ENCODE data around the gene GABPB1.
"Not testable (repeated sequence)": the region's sequence is repeated elsewhere in the genome, so short reads cannot be mapped to it uniquely, and the experiment has no call there.

The GABPB1 gene

DNA sequence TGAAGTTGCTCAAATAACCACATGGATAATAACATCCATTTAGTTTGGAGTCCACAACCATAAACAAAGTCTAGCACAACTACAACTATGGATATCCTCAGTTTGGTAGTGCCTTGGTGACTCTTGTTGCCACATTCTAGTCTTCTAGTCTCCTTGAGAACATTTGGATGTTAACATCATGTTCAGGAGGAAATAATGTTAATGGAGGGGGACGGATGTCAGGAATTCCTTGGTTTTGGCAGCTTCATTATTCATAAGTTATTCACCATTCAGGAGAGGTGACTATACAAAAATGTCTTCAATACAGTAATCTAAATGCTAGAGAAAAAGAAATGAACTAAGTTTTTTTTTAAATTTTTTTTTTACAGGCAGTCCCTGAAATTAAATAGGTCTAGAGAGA lies 26.4 kb upstream of the GABPB1 start:
- no peak overlapping the region for H2BK15ac ChIP-seq (ENCODE audit: low read length)
- H3K18ac ChIP-seq (ENCODE audit: low read length), result no peak overlapping the region
- no peak overlapping the region for H2AK5ac ChIP-seq (ENCODE audit: low read depth, low read length)
- H3K27me3 ChIP-seq (ENCODE audit: control insufficient read depth in 3 of 3, insufficient read depth in 3 of 3, low read depth in 1 of 3, low read length in 3 of 3), result no peaks in the 10 kb centered on the region
- no CpG with 5 or more reads among the region's 1 CpG for WGBS, 2 donors (ENCODE audit: extremely low coverage in 2 of 2, insufficient read length in 2 of 2, insufficient replicate concordance in 1 of 2)
- H3K4ac ChIP-seq (ENCODE audit: low read length), result no peak overlapping the region
- no peak overlapping the region for H4K8ac ChIP-seq (ENCODE audit: low read depth, low read length)
- no peak overlapping the region for H3K23ac ChIP-seq (ENCODE audit: low read depth, low read length, poor library complexity)
- no peaks in the 10 kb centered on the region for H3K36me3 ChIP-seq (replicated peaks in 1 of 2; ENCODE audit: control insufficient read depth in 2 of 2, insufficient read depth in 2 of 2, low read length in 2 of 2)
- H3K4me3 ChIP-seq (ENCODE audit: low read length in 2 of 2), result no peak overlapping the region
- no peak overlapping the region for H2BK120ac ChIP-seq (ENCODE audit: low read depth, low read length)
- H3K9me3 ChIP-seq (replicated peaks in 1 of 2; ENCODE audit: control insufficient read depth in 2 of 2, insufficient read depth in 1 of 2, low read depth in 1 of 2, low read length in 2 of 2), result no peaks in the 10 kb centered on the region
- no peak overlapping the region for H3K27ac ChIP-seq (replicated peaks; ENCODE audit: low read length)
- H3K79me1 ChIP-seq (ENCODE audit: low read depth, low read length), result no peaks in the 10 kb centered on the region
- H3K14ac ChIP-seq (ENCODE audit: low read length), result no peak overlapping the region
- H3K4me2 ChIP-seq (ENCODE audit: insufficient read depth, low read length, poor library complexity, severe bottlenecking), result no peak overlapping the region
- H4K91ac ChIP-seq (ENCODE audit: low read depth, low read length, poor library complexity), result no peak overlapping the region
- H3K4me1 ChIP-seq (ENCODE audit: control insufficient read depth in 2 of 2, insufficient read depth in 1 of 2, low read depth in 1 of 2, low read length in 2 of 2), result no peaks in the 10 kb centered on the region
- no peak overlapping the region for H2BK5ac ChIP-seq (ENCODE audit: low read length)
- no peak overlapping the region for H2BK12ac ChIP-seq (ENCODE audit: low read length)
- no peak overlapping the region for H3K9ac ChIP-seq (ENCODE audit: low read depth, low read length, poor library complexity)
- no peak overlapping the region for H2AFZ ChIP-seq (ENCODE audit: low read length)
- no peak for DNase-seq (ENCODE audit: low spot score)

DNA sequence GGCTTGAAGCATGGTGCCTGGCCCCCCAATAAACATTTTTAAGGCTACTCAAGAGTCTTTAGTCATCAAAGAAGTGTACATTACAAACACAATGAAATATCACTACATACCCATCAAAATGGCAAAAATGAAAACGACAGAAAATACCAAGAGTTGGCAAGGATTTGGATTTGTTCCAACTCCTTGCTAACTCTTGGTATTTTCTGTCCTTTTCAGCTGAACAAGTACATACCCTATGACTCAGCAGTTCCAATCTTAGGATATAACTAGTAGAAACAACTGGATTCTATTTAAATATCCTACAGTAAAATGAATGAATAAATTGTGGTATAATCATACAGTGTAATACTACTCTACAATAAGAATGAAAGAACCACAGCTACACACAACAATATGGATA lies 25.1 kb upstream of the GABPB1 start:
- Histone ChIP-seq H3K4me1 (ENCODE audit: control insufficient read depth in 2 of 2, insufficient read depth in 1 of 2, low read depth in 1 of 2, low read length in 2 of 2) (no peaks in the 10 kb centered on the region), H2AFZ (ENCODE audit: low read length) (no peak overlapping the region), H3K36me3 (replicated peaks in 1 of 2; ENCODE audit: control insufficient read depth in 2 of 2, insufficient read depth in 2 of 2, low read length in 2 of 2) (no peaks in the 10 kb centered on the region), H2BK15ac (ENCODE audit: low read length) (no peak overlapping the region), H3K27ac (replicated peaks; ENCODE audit: low read length) (no peak overlapping the region), H3K23ac (ENCODE audit: low read depth, low read length, poor library complexity) (no peak overlapping the region), H2BK5ac (ENCODE audit: low read length) (no peak overlapping the region), H2BK12ac (ENCODE audit: low read length) (no peak overlapping the region), H2BK120ac (ENCODE audit: low read depth, low read length) (no peak overlapping the region), H3K4me2 (ENCODE audit: insufficient read depth, low read length, poor library complexity, severe bottlenecking) (no peak overlapping the region), H3K27me3 (ENCODE audit: control insufficient read depth in 3 of 3, insufficient read depth in 3 of 3, low read depth in 1 of 3, low read length in 3 of 3) (no peaks in the 10 kb centered on the region), H3K4me3 (ENCODE audit: low read length in 2 of 2) (no peak overlapping the region), H2AK5ac (ENCODE audit: low read depth, low read length) (no peak overlapping the region), H3K4ac (ENCODE audit: low read length) (no peak overlapping the region), H3K9ac (ENCODE audit: low read depth, low read length, poor library complexity) (no peak overlapping the region), H3K14ac (ENCODE audit: low read length) (no peak overlapping the region), H3K18ac (ENCODE audit: low read length) (no peak overlapping the region), H3K79me1 (ENCODE audit: low read depth, low read length) (no peaks in the 10 kb centered on the region), H4K91ac (ENCODE audit: low read depth, low read length, poor library complexity) (no peak overlapping the region), H4K8ac (ENCODE audit: low read depth, low read length) (no peak overlapping the region), H3K9me3 (replicated peaks in 1 of 2; ENCODE audit: control insufficient read depth in 2 of 2, insufficient read depth in 1 of 2, low read depth in 1 of 2, low read length in 2 of 2) (no peaks in the 10 kb centered on the region)
- DNase-seq (ENCODE audit: low spot score), result no peak
- no CpG with 5 or more reads among the region's 1 CpG for WGBS, 2 donors (ENCODE audit: extremely low coverage in 2 of 2, insufficient read length in 2 of 2, insufficient replicate concordance in 1 of 2)

DNA sequence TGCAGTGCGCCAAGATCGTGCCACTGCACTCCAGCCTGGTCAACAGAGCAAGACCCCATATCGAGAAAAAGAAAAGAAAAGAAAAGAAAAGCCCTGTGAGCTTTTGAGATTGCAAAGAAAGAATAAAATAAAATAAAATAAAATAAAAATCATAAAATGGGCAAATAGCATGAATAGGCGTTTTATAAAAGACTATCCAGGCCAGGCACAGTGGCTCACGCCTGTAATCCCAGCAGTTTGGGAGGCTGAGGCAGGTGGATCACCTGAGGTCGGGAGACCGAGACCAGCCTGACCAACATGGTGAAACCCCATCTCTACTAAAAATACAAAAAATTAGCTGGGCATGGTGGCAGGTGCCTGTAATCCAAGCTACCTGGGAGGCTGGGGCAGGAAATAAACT lies 24.4 kb upstream of the GABPB1 start:
- no CpG with 5 or more reads among the region's 7 CpGs for WGBS, 2 donors (ENCODE audit: extremely low coverage in 2 of 2, insufficient read length in 2 of 2, insufficient replicate concordance in 1 of 2)
- H3K14ac ChIP-seq (ENCODE audit: low read length); H3K4me2 ChIP-seq (ENCODE audit: insufficient read depth, low read length, poor library complexity, severe bottlenecking); H2BK120ac ChIP-seq (ENCODE audit: low read depth, low read length); H3K4me1 ChIP-seq (ENCODE audit: control insufficient read depth in 2 of 2, insufficient read depth in 1 of 2, low read depth in 1 of 2, low read length in 2 of 2); H4K91ac ChIP-seq (ENCODE audit: low read depth, low read length, poor library complexity); H4K8ac ChIP-seq (ENCODE audit: low read depth, low read length); H3K18ac ChIP-seq (ENCODE audit: low read length); H3K4ac ChIP-seq (ENCODE audit: low read length); H2AK5ac ChIP-seq (ENCODE audit: low read depth, low read length); H2AFZ ChIP-seq (ENCODE audit: low read length); H3K36me3 ChIP-seq (replicated peaks in 1 of 2; ENCODE audit: control insufficient read depth in 2 of 2, insufficient read depth in 2 of 2, low read length in 2 of 2); H3K27me3 ChIP-seq (ENCODE audit: control insufficient read depth in 3 of 3, insufficient read depth in 3 of 3, low read depth in 1 of 3, low read length in 3 of 3); H2BK15ac ChIP-seq (ENCODE audit: low read length); H3K23ac ChIP-seq (ENCODE audit: low read depth, low read length, poor library complexity); H3K27ac ChIP-seq (replicated peaks; ENCODE audit: low read length); H2BK5ac ChIP-seq (ENCODE audit: low read length); H3K79me1 ChIP-seq (ENCODE audit: low read depth, low read length); H3K9me3 ChIP-seq (replicated peaks in 1 of 2; ENCODE audit: control insufficient read depth in 2 of 2, insufficient read depth in 1 of 2, low read depth in 1 of 2, low read length in 2 of 2); H3K4me3 ChIP-seq (ENCODE audit: low read length in 2 of 2); H3K9ac ChIP-seq (ENCODE audit: low read depth, low read length, poor library complexity); DNase-seq (ENCODE audit: low spot score); H2BK12ac ChIP-seq (ENCODE audit: low read length): not testable (repeated sequence)

DNA sequence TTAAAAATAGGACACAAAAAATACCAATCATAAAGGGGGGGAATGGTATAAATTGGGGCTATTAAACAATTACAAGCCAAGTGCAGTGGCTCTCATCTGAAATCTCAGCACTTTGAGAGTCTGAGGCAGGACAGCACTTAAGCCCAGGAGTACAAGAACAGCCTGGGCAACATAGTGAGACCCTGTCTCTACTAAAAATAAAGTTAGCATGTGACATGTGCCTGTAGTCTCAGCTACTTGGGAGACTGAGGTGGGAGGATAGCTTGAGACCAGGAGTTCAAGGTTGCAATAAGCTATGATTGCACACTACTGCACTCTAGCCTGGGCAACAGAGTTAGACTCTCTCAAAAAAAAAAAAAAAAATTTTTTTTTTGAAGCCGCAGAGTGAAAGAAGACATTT lies 23.8 kb upstream of the GABPB1 start:
- no peak overlapping the region for H2BK15ac ChIP-seq (ENCODE audit: low read length)
- no peak for DNase-seq (ENCODE audit: low spot score)
- H2AFZ ChIP-seq (ENCODE audit: low read length), result no peak overlapping the region
- no peak overlapping the region for H3K23ac ChIP-seq (ENCODE audit: low read depth, low read length, poor library complexity)
- no peak overlapping the region for H4K8ac ChIP-seq (ENCODE audit: low read depth, low read length)
- no peak overlapping the region for H2BK12ac ChIP-seq (ENCODE audit: low read length)
- no peak overlapping the region for H3K18ac ChIP-seq (ENCODE audit: low read length)
- H3K79me1 ChIP-seq (ENCODE audit: low read depth, low read length), result no peaks in the 10 kb centered on the region
- H3K27ac ChIP-seq (replicated peaks; ENCODE audit: low read length), result no peak overlapping the region
- H2BK5ac ChIP-seq (ENCODE audit: low read length), result no peak overlapping the region
- H3K9me3 ChIP-seq (replicated peaks in 1 of 2; ENCODE audit: control insufficient read depth in 2 of 2, insufficient read depth in 1 of 2, low read depth in 1 of 2, low read length in 2 of 2), result no peaks in the 10 kb centered on the region
- H3K9ac ChIP-seq (ENCODE audit: low read depth, low read length, poor library complexity), result no peak overlapping the region
- H4K91ac ChIP-seq (ENCODE audit: low read depth, low read length, poor library complexity), result no peak overlapping the region
- no peaks in the 10 kb centered on the region for H3K36me3 ChIP-seq (replicated peaks in 1 of 2; ENCODE audit: control insufficient read depth in 2 of 2, insufficient read depth in 2 of 2, low read length in 2 of 2)
- H3K27me3 ChIP-seq (ENCODE audit: control insufficient read depth in 3 of 3, insufficient read depth in 3 of 3, low read depth in 1 of 3, low read length in 3 of 3), result no peaks in the 10 kb centered on the region
- no peak overlapping the region for H3K4me2 ChIP-seq (ENCODE audit: insufficient read depth, low read length, poor library complexity, severe bottlenecking)
- no peak overlapping the region for H2BK120ac ChIP-seq (ENCODE audit: low read depth, low read length)
- no peak overlapping the region for H2AK5ac ChIP-seq (ENCODE audit: low read depth, low read length)
- no CpG with 5 or more reads among the region's 1 CpG for WGBS, 2 donors (ENCODE audit: extremely low coverage in 2 of 2, insufficient read length in 2 of 2, insufficient replicate concordance in 1 of 2)
- H3K4ac ChIP-seq (ENCODE audit: low read length), result no peak overlapping the region
- H3K14ac ChIP-seq (ENCODE audit: low read length), result no peak overlapping the region
- H3K4me1 ChIP-seq (ENCODE audit: control insufficient read depth in 2 of 2, insufficient read depth in 1 of 2, low read depth in 1 of 2, low read length in 2 of 2), result no peaks in the 10 kb centered on the region
- H3K4me3 ChIP-seq (ENCODE audit: low read length in 2 of 2), result no peak overlapping the region

All from neuronal stem cell (in vitro differentiated cells).